ENCODE measurements around the gene TMEM114.

Gene TMEM114

DNA sequence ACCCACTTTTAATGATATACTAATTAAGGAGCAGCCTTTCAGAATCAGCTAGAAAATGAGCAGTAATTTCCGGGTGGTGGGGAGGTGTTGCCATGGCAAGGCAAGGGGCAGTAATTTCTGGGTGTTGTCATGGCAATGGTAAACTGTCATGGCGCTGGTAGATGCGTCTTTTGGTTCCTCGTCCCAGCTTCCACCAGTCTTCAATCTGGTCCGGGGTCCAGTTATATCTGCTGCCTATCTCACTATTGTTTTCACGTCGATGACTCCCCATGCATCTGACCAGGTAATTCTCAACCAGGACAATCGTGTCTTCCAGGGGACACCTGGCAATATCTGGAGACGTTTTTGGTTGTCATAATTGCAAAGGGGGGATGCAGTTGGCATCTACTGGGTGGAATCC, 34.9 kb downstream of the TMEM114 start:
- TF ChIP-seq, protein P1, sequence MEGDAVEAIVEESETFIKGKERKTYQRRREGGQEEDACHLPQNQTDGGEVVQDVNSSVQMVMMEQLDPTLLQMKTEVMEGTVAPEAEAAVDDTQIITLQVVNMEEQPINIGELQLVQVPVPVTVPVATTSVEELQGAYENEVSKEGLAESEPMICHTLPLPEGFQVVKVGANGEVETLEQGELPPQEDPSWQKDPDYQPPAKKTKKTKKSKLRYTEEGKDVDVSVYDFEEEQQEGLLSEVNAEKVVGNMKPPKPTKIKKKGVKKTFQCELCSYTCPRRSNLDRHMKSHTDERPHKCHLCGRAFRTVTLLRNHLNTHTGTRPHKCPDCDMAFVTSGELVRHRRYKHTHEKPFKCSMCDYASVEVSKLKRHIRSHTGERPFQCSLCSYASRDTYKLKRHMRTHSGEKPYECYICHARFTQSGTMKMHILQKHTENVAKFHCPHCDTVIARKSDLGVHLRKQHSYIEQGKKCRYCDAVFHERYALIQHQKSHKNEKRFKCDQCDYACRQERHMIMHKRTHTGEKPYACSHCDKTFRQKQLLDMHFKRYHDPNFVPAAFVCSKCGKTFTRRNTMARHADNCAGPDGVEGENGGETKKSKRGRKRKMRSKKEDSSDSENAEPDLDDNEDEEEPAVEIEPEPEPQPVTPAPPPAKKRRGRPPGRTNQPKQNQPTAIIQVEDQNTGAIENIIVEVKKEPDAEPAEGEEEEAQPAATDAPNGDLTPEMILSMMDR (IDR thresholded peaks at IDR 0.05; ENCODE audit: low read depth, low read length, missing control alignments), result no peak
- DNase-seq (ENCODE audit: extremely low read depth, low read depth), result no peak
- H3K4me3 ChIP-seq (replicated peaks; ENCODE audit: low read depth, low read length), result no peak overlapping the region

DNA sequence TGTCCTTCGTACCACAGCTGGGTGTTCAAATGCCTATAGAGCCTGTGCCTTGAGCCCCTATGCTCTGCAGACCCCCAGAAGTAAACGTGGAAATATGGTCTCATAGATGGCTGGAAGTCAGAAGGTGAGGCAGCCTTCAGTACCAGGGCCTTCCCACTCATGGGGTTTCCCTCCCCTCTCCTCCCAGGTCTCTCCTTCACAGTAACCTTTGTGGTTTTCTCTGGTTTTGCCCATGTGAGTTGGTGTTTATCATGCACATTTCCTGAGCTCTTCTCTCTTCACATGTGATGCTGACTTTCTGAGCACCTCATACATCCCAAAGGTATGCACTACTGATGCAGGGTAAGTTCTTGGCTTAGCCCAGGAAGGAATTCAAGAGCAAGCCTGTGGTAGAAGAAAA, 35.4 kb downstream of the TMEM114 start:
- DNase-seq (ENCODE audit: extremely low read depth, low read depth), result no peak

DNA sequence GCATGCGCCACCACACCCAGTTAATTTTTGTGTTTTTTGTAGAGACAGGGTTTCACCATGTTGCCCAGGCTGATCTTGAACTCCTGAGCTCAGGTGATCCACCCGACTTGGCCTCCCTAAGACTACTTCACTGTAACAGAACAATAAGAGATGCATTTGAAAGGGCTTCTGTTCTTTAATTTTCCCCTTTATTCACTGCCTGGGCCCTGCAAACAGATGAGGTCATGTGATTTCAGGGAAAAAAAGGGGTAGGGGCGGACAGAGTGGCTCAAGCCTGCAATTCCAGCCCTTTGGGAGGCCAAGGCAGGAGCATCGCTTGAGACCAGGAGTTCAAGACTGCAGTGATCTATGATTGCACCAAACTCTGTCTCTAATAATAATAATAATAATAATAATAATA, 36.3 kb downstream of the TMEM114 start:
- no peak overlapping the region for H3K4me3 ChIP-seq (replicated peaks; ENCODE audit: low read depth, low read length)
- DNase-seq (ENCODE audit: extremely low read depth, low read depth), result no peak
- TF ChIP-seq, protein P1 (IDR thresholded peaks at IDR 0.05; ENCODE audit: low read depth, low read length, missing control alignments), result no peak

More for the DNA sequence above, 35.4 kb downstream of the TMEM114 start:
- no peak overlapping the region for H3K4me3 ChIP-seq (replicated peaks; ENCODE audit: low read depth, low read length)
- TF ChIP-seq, protein P1 (IDR thresholded peaks at IDR 0.05; ENCODE audit: low read depth, low read length, missing control alignments), result no peak

DNA sequence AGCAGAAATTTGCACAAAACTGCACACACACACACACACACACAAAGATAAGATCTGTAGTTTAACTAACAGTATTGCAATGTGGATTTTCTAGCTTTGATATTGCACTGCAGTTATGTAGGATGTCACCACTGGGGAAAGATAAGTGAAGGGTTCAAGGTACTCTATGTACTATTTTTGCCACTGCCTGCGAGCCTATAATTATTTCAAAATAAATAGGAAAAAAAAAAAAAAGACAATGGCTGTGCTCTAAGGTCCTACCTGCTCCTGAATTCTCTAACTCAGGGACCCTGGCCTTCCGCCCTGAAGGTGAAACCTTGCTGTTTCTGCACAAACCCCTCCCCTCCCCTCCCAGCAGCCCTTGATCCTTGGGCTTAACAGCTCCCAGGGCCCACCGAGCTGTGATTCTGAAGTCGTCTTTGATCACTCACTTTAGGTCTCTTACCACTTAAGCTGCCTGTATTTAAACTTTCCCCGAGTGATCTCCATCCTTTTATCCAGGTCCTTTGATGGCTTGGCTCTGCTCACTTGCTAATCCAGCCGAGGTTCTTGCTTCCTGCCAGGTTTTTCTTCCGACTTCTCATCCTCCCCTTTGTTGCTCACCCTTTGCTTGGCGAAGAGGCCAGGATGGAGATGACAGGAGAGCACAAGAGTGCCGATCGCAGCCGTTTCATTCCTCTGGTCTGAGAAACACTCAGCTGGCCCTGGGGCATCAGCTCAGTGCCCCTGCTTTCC, 37.7 kb downstream of the TMEM114 start:
- no peak overlapping the region for H3K4me3 ChIP-seq (replicated peaks; ENCODE audit: low read depth, low read length)
- no peak for DNase-seq (ENCODE audit: extremely low read depth, low read depth)
- TF ChIP-seq, protein P1 (IDR thresholded peaks at IDR 0.05; ENCODE audit: low read depth, low read length, missing control alignments), result no peak

DNA sequence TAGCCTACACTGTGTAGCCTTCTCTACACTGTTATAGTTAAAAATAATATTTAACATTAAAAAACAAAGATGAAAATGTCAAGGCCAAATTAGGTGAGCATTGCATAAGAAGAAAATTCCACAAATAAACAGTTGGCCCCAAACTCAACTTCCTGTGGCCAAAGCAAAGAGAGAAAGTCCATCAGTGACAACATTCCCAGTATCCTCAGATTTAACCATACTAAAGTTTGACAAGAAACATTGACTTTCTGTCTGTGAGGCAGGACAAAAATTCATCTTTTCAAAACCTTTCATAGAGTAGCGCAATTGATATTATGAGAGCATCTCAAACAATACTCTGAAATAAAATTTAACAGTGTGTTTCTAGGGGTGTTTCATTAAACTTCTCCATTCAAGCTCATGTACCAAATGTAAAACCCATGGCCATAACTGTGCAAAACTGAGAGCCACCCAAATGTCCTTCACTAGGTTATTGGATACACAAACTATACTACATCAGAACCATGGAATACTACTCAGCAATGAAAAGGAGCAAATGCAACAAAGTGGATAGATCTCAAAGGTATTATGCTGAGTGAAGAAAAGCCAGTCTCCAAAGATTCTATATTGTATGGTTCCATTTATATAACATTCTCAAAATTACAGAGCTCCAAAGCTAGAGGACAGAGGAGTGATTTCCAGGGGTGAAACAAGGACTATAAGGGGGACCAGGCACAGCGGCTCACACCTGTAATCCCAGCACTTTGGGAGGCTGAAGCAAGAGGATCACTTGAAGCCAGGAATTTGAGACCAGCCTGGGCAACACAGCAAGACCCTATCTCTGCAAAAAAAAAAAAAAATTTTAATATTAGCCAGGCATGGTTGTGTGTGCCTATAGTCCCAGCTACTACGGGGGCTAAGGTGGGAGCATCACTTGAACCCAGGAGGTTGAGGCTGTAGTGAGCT, 38.7 kb downstream of the TMEM114 start:
- DNase-seq (ENCODE audit: extremely low read depth, low read depth), result no peak
- no peak overlapping the region for H3K4me3 ChIP-seq (replicated peaks; ENCODE audit: low read depth, low read length)
- TF ChIP-seq, protein P1 (IDR thresholded peaks at IDR 0.05; ENCODE audit: low read depth, low read length, missing control alignments), result no peak

DNA sequence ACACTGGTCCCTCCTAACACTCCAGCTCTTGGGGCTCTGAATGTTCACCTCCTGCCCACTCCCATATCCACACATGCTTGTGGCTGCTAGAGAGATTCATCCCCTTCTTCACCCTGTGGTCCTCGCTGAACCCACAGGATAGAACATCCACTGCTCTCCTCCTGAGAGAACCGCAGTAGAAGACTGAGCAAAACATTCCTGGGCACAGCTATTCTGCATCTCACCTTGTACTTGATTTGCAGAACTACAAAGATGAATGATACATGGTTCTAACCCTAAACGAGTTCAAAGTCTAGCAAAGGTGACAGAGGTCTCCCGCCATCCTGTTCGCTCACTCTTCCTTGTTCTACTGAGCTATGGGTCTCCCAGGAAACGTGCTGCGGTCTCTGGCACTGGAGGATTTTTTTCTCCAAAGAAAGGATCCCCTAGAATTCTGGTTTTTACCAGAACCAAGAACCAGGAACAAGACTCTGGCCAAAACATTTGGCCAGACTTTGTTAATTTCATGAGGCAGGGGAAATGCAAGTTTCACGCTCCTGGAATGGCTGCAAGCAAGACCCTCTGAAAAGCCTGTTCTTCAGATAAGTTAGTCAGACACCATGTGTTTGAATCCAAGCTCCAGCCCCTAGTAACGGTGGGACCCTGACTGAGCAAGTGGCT, 39.5 kb downstream of the TMEM114 start:
- H3K4me3 ChIP-seq (replicated peaks; ENCODE audit: low read depth, low read length), result no peak overlapping the region
- TF ChIP-seq, protein P1 (IDR thresholded peaks at IDR 0.05; ENCODE audit: low read depth, low read length, missing control alignments), result no peak
- no peak for DNase-seq (ENCODE audit: extremely low read depth, low read depth)

All from HFF-Myc (cell line).